Astrocyte of the cerebellum (primary cell): ENCODE measurements around the gene BEX2.

Experiments used
- DNase-seq: peaks from one replicate; pipeline ENCODE4 v3.0.0-alpha.2; 2011; ENCODE audit warnings: low read depth
- H3K4me3 ChIP-seq: 2 replicates; pipeline ENCODE4 v1.5.1; 2011; ENCODE audit warnings: mild to moderate bottlenecking, low read depth, low read length, moderate library complexity
- CTCF ChIP-seq: IDR thresholded peaks from 2 replicates; pipeline ENCODE4 v1.5.1; 2012; ENCODE audit warnings: low read length, low read depth, moderate library complexity, mild to moderate bottlenecking; ENCODE audit errors: missing control alignments
- in situ Hi-C: cut with HindIII; loops from 2 replicates; pipeline ENCODE4 v1.10.0; 2017; ENCODE audit warnings: low sequenced_read_pairs

Gene BEX2

DNA sequence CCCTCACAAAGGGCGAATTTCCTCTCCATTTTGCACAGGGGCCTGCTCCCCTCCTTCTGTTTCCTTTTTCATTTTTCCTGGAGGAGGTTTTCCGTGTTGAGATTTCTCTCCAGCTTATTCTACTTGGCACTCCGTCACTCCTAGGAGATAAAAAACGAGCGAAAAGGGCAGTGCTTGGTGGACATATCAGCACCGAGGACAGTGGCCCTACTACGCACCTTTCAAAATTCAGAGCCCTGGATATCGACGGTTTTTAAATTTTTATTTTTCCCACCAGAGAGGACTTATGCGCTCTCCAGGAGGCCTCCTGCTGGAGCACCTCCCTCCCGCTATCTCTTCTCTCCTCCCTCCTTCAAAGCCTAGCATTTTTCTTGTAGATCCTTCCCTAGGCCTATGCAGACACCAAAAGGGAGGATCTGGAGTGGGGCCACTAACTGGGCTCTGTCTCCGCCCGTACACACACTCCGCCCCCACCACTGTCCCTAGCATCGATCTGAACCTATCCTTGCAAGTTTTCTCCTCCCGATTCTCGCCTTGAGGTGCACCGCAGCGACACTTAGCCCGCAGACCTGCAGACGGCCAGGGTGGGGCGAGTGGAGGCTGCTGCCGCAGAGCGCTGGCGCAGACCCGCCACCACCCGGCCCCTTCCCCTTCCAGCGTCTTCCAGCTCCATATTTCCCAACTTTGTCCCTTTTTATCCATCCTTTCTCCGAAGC, 37.0 kb upstream of the BEX2 start:
- no peak for TF ChIP-seq CTCF
- H3K4me3 ChIP-seq, result no peak overlapping the region
- in situ Hi-C loops, result no loop called here
- DNase-seq, result no peak

DNA sequence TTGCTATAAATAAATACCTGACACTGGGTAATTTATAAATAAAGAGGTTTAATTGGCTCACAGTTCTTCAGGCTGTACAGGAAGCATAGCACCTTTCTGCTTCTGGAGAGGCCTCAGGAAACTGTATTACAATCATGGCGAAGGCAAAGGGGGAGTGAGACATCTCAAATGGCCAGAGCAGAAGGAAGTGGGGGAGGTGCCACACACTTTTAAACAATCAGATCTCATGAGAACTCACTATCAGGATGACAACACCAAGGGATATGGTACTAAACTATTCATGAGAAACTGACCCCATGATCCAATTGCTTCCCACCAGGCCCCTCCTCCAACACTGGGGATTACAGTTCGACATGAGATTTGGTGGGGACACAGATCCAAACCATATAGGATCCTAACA, 33.8 kb upstream of the BEX2 start:
- DNase-seq, result no peak
- no peak overlapping the region for H3K4me3 ChIP-seq
- in situ Hi-C loops, result no loop called here
- no peak for TF ChIP-seq CTCF

DNA sequence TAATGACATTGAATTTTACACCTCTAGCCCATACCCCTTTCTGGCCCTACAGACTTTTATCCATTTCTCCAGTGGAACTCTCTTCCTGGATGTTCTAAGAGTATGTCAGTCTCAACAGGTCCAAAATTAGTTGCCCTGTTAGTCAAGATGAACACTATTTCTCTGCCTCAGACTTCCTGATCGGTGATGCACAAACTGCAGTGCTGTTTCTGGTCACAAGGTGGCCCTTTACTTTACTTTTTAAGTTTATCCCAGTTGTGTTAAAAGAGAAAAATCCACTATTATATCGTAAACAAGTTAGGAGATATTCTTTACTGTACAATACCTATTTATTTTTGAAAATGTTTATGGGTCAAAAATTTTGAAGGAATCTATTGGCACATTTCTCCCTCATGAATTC, 32.3 kb upstream of the BEX2 start:
- in situ Hi-C loops, result no loop called here
- peak; percentile 18 for DNase-seq
- H3K4me3 ChIP-seq, result no peak overlapping the region
- peak; percentile 66 for TF ChIP-seq CTCF

DNA sequence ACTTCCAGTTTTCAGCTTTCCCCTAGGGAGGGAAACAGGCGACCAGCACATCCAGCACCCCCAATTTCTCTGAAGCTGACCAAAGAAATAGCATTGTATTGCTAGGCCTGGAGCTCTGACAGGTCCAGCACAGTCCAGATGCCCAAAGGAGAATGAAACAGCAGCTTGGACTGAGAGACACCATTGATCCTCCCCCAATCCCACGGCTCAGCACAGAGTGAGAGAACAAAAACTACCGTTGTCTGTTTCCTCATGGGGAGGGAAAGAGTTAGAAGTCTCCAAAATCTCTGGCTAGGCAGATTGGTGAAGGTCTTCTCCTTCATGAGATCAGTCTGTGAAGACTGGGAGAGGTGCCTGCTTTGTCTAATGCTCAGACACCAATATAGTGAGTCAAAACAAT, 27.9 kb upstream of the BEX2 start:
- no peak for TF ChIP-seq CTCF
- in situ Hi-C loops, result no loop called here
- H3K4me3 ChIP-seq, result no peak overlapping the region

GRCh38 chrX:103330681-103331288, 20.0 kb upstream of the BEX2 start:
- TF ChIP-seq CTCF, result no peak
- peak overlapping the region; percentile 46 for H3K4me3 ChIP-seq
- DNase-seq, result no peak
- in situ Hi-C loops, result no loop called here

More for the DNA sequence above, 27.9 kb upstream of the BEX2 start:
- no peak for DNase-seq

- in situ Hi-C loops, result no loop called here
- TF ChIP-seq CTCF, result no peak
- DNase-seq, result peak; percentile 18
- peak within 1 kb of the TSS; percentile 46 for H3K4me3 ChIP-seq
Measured at GRCh38 chrX:103329991-103330390, 19.2 kb upstream of the BEX2 start, which contains the start of gene TCEAL7. TCEAL7 (plus strand) TSS chrX:103330239; CDS start chrX:103331404, 1,165 bp downstream.
